ENCODE results near the gene ZFY. TPM values are rescaled to one million over a fixed set of nuclear protein-coding genes. Genes with fewer than 3 reads are reported as not detected.
"Not testable (repeated sequence)": the region's sequence is repeated elsewhere in the genome, so short reads cannot be mapped to it uniquely, and the experiment has no call there.

The ZFY gene
- total RNA-seq, 1 donor from 2014 or later: not detected

DNA sequence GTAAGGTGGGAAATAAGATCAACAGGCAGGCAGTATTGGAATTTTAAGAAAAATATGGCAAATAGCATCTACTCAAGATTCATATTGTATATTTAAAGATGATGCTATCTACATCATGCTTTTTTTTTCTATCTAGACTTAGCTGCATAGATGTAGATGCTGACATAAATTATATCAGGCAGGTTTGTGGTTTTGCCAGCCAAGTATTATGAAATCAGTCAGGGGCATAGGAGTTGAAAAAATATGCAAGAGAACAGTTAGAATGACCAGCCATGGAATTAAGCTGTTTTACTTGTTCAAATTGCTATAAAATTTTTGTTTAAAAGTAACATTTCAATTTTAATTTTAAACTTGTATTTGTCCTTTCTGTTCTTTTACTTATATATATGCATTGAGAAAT, 34.4 kb downstream of the ZFY start:
- no peak for DNase-seq (ENCODE audit: low spot score)
- intact Hi-C loops (cut with DNase I): no loop called here

DNA sequence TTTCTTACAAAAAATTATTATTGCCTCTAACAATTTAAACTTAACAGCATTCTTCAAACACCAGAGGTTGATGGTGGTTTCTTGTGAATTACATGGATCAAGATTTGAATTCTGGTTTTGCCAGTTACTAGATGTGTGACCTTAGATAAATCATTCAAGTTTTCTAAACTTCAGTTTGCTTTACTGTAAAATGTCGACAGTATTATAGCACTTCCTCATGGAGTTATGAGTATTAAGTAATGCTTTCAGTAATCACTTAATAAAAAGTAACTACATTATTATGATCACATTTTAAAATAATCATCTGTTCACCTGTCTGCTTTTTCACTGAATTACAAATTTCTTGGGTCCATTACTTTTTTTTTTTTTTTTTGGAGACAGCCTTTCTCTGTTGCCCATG, 37.5 kb downstream of the ZFY start:
- intact Hi-C loops (cut with DNase I): no loop called here
- DNase-seq (ENCODE audit: low spot score): no peak

DNA sequence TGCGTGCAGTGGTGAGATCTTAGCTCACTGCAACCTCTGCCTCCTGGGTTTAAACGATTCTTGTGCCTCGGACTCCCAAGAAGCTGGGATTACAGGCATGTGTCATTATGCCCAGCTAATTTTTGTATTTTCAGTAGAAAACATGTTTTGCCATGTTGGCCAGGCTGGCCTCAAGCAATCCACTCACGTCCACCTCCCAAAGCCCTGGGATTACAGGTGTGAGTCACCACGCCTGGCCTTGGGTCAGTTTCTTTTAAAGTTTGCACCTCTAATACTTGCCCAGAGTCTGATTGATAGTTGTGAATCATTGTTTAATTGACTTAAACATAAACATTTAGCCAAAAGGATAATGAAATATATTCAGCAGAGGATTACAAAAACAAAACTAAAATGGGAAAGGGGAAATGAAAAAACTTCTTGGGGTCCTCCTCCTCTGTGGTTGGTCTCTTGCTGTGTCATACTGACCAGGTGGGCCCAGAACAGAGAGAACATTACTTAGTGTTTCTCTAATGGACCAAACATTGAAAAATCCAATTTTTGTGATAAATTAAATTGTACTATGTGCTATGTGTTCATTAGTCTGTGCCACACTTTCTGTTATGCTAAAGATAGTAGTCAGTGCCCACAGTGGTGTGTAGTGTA, 38.0 kb downstream of the ZFY start:
- no peak for DNase-seq (ENCODE audit: low spot score)
- intact Hi-C loops (cut with DNase I): no loop called here

DNA sequence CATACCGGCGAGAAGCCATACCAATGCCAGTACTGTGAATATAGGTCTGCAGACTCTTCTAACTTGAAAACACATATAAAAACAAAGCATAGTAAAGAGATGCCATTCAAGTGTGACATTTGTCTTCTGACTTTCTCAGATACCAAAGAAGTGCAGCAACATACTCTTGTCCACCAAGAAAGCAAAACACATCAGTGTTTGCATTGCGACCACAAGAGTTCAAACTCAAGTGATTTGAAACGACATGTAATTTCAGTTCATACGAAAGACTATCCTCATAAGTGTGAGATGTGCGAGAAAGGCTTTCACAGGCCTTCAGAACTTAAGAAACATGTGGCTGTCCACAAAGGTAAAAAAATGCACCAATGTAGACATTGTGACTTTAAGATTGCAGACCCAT, 44.1 kb downstream of the ZFY start:
- intact Hi-C loops (cut with DNase I): no loop called here
- no peak for DNase-seq (ENCODE audit: low spot score)

DNA sequence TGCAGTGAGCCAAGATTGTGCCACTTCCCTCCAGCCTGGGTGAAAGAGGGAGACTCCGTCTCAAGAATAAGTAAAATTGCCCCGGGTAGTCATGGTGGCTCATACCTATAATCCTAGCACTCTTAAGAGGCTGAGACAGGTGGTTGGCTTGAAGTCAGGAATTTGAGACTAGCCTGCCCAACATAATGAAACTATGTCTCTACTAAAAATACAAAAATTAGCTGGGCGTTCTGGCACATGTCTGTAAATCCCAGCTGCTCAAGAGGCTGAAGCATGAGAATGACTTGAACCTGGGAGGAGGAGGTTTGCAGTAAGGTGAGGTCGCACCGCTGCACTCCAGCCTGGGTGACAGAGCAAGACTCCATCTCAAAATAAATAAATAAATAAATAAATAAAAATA, 49.3 kb downstream of the ZFY start:
- DNase-seq (ENCODE audit: low spot score): no peak
- intact Hi-C loops (cut with DNase I): no loop called here

DNA sequence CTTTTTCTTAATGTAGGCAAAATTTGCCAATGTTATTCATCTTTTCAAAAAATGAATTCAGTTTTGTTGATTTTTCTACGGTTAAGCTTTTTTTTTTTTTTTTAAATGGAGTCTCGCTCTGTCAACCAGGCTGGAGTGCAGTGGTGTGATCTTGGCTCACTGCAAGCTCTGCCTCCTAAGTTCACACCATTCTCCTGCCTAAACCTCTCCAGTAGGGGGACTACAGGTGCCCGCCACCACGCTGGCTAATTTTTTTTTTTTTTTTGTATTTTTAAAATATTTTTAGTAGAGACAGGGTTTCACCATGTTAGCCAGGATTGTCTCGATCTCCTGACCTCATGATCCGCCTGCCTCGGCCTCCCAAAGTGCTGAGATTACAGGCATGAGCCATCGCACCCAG, 52.0 kb downstream of the ZFY start:
- intact Hi-C loops (cut with DNase I); DNase-seq (ENCODE audit: low spot score): not testable (repeated sequence)

DNA sequence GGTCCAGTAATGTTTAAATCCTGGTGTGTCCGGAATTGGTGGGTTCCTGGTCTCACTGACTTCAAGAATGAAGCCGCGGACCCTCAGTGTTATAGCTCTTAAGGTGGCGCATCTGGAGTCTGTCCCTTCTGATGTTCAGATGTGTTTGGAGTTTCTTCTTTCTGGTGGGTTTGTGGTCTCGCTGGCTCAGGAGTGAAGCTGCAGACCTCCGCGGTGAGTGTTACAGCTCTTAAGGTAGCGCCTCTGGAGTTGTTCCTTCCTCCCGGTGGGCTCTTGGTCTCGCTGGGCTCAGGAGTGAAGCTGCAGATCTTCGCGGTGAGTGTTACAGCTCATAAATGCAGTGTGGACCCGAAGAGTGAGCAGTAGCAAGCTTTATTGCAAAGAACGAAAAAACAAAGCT, 62.2 kb downstream of the ZFY start:
- intact Hi-C loops (cut with DNase I); DNase-seq (ENCODE audit: low spot score): not testable (repeated sequence)

DNA sequence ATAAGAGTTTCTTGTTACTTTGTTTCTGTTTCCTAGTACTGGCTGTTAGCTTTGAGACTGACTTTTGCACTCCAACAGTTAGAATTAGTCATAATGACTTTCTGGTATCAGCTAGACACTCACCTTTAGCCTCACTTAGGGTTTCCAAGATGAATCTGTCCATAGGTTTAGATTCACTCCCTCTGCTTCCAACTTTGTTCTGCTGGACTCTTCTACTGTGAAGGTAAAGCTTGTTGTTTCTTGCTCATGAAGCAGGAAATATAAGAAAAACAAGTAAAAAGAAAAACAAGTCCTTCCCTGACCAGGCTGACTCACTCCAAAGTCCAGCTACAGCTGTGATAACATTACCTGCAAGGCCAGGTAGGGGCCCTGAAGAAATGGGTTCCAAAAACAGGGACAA, 67.0 kb downstream of the ZFY start:
- intact Hi-C loops (cut with DNase I): no loop called here
- no peak for DNase-seq (ENCODE audit: low spot score)

DNA sequence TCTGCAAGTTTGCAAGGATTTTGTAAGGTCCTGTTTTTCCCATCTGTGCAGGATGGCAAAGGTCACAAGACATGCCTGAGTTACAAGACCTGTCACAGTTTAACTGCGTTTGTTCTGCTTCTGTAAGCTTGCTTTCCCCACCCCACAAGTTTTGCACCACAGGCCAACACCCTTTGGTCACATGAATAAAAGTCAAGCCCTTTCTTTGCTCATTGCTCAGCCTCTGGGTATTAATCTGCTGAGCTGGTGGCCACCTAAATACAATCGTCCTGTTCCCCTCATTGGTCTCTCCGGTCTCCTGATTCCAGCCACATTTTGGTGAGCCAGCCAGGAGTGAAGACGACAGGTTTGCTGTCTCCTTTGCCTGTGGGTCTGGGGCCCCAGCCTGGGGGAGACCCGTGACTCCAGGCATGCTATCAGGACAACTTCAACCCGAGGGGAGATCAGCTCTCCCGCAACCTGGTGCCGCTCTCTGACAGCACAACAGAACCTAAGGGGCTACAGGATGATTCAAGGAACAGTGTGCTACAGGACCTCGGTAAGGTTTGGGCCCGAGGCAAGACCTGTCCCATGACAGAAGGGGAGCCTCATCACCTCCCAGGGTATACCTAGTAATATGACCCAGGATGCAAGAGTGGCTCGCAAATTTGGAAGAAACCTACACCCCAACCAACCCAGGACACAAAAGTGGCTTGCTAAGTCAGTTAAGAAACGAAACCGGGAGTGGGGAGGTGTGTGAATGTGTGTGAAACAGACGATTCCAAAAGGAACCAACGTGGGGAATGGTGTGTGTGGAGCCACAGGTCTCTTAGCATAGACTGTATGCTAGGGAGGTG, 67.7 kb downstream of the ZFY start:
- intact Hi-C loops (cut with DNase I): no loop called here
- DNase-seq (ENCODE audit: low spot score): no peak

DNA sequence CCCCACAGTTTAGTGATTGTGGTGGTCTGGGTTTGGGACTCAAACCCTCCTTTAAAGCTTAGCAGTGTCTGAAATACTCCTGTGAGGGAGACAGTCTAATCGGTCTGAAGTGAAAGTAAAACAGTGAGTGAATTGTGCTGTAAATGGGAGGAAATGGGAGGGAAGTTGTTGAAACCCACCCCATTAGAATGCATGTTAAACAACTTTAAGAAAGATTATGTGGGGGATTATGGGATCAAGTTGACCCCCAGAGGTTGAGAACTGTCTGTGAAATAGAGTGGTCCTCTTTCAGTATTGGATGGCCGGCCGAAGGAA, 68.3 kb downstream of the ZFY start:
- intact Hi-C loops (cut with DNase I): no loop called here
- no peak for DNase-seq (ENCODE audit: low spot score)

DNA sequence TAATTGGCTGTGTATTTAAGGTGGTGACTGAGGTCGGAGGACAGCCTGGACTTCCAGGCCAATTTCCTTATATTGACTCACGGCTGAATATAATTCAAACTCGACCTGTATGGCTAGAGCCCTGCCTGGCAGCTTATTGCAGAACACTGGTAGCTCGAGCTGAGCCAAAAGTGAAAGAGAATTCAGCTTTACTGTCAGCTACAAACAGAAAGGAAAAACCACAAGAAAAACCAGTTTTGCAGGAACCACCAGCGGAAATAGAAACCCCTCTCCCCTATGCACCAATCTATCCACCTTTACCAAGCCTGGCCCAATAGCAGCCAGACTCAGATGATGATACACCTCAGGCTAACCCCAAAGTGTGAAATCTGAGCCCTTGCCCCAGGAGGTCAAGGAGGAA, 68.7 kb downstream of the ZFY start:
- no peak for DNase-seq (ENCODE audit: low spot score)
- intact Hi-C loops (cut with DNase I): no loop called here

DNA sequence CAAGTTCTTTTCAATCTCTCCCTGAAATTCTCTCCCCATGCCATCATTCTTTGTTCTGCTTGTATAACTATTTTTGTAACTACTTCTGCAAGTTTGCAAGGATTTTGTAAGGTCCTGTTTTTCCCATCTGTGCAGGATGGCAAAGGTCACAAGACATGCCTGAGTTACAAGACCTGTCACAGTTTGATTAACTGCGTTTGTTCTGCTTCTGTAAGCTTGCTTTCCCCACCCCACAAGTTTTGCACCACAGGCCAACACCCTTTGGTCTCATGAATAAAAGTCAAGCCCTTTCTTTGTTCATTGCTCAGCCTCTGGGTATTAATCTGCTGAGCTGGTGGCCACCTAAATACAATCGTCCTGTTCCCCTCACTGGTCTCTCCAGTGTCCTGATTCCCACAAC, 70.8 kb downstream of the ZFY start:
- intact Hi-C loops (cut with DNase I); DNase-seq (ENCODE audit: low spot score): not testable (repeated sequence)

DNA sequence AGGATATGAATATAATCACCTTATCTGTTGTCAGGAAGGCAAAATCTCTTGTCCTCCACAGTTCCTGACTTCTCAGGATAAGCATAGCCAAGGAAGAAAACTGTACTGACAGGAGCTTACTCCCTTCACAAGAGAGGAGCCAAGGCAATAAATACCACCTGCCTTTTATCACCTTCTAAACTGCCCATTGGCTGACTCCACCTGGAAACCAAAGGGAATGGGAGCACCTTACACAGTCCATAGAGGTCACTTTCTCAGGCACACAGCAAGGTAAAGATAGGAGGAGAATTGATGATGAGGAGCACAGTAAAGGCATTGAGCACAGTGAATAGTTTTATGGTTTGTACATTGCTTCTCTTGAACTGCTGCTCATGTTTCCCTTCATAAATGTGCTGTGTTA, 72.8 kb downstream of the ZFY start:
- intact Hi-C loops (cut with DNase I): no loop called here
- DNase-seq (ENCODE audit: low spot score): no peak

DNA sequence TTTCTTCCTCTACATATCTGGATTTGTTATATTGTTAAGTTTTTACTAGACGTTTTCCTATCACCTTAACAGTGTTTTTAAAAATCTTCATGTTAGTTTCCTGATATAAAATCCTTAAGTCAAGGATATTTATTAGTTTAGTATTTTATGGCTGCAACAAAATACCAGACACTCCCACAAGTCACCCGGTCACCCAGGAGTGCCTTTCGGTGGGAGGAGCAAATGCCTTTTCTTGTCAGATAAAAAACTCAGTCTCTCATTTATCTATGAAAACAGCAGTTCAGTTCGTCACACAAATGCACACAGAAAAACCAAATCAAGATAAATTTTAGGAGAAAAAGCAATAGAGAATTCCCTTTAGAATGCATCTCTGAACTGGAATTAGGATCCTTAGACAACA, 77.0 kb downstream of the ZFY start:
- DNase-seq (ENCODE audit: low spot score): no peak
- intact Hi-C loops (cut with DNase I): no loop called here

DNA sequence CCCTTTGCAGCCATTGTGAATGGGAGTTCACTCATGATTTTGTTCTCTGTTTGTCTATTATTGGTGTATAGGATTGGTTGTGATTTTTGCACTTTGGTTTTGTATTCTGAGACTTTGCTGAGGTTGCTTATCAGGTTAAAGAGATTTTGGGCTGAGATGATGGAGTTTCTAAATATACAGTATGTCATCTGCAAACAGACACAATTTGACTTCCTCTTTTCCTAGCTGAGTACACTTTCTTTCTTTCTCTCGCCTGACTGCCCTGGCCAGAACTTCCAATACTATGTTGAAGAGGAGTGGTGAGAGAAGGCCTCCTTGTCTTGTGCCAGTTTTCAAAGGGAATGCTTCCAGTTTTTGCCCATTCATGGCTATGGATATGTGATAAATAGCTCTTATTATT, 81.4 kb downstream of the ZFY start:
- intact Hi-C loops (cut with DNase I): no loop called here
- no peak for DNase-seq (ENCODE audit: low spot score)

DNA sequence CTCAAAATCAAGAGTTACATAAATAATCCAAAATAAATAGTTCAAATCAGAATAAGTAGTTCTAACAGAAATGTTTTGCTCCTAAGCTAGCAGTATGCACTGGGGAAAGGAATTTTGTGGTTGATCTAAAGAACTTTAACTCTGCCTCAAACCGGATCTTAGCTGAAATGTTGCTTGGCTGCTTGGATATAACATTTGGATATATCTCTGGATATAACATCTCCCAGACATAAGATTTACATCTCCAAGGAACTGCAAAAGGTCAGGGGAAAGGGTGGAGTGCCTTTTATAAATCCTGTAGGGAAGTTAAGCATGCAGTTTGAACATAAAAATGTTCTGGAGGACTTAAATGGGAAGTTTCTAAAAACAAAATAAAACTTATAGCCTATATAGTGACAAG, 83.4 kb downstream of the ZFY start:
- intact Hi-C loops (cut with DNase I): no loop called here
- no peak for DNase-seq (ENCODE audit: low spot score)

DNA sequence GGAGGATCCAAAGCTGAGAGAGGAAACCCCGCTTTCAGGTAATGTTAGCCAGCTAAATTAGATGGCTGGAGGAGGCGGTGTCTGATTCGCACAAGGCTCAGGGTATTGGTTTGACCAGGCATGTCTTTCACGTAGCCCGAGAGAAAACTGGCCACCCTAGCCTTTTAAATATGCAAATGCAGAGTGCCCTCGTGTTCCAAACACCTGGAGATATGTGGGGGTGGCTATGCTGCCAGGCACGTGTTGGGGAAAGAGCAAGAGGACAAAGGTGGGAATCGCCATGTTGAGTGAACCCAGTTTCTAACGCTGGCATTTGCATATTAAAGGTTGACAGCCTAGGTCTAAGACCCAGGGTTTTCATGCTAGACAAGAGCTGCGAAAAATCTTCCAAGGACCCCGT, 84.4 kb downstream of the ZFY start:
- DNase-seq (ENCODE audit: low spot score): no peak
- intact Hi-C loops (cut with DNase I): no loop called here

DNA sequence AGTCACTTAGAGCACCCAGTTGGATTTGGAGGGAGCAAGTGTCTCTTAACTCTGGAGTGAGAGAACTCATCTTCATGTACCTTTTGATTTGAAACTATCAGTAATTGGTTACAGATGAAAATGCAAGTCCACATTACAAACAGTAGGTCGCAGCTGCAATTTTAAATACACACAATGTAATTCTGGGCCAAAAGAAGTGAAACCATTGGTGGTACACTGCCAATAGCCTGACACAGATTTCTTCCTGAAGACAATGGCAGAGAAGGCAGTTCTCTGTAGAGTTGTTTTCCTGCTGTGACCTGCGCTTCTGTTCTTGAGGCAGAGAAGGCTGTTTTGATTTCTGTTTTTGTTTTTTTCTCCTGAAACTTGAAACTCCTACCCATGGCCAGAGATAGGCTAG, 86.0 kb downstream of the ZFY start:
- intact Hi-C loops (cut with DNase I): no loop called here
- DNase-seq (ENCODE audit: low spot score): no peak

DNA sequence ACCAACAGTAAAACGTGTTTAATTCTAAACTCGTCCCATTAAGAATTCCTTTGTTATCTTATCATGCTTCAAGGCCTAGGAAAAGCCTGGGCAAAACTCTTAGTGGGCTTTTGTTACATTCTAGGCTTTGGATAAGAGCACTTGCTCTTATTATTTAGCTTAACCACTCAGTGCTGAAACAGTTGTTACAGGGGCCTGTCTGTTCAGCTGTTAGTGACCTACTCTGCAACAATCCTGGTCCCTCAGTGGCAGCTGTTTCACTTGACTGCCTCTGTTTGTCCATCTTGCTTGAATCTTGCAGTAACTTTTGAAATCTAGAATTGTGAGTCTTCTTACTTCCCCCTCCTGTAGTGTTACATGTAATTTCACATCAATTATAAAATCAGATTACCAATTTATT, 88.4 kb downstream of the ZFY start:
- no peak for DNase-seq (ENCODE audit: low spot score)
- intact Hi-C loops (cut with DNase I): no loop called here

DNA sequence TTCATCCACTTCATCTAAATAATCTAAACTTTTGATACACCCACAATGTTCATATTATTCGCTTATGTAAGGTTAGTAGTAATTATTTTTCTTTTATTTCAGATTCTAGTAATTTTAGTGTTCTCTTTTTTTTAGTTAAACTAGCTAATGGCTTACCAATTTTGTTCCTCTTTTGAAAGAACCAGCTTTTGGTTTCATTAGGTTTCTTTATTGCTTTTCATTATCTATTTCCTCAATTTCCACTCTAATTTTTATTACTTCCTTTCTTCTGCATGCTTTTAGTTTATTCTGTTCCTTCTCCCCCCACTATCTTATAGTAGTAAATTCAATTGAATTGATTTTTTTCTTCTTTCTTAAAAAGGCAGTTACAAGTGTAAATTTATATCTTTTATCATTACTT, 90.2 kb downstream of the ZFY start:
- no peak for DNase-seq (ENCODE audit: low spot score)
- intact Hi-C loops (cut with DNase I): no loop called here
